ENCODE results near the gene CSTF2.
"Not testable (repeated sequence)": the region's sequence is repeated elsewhere in the genome, so short reads cannot be mapped to it uniquely, and the experiment has no call there.

Gene CSTF2

DNA sequence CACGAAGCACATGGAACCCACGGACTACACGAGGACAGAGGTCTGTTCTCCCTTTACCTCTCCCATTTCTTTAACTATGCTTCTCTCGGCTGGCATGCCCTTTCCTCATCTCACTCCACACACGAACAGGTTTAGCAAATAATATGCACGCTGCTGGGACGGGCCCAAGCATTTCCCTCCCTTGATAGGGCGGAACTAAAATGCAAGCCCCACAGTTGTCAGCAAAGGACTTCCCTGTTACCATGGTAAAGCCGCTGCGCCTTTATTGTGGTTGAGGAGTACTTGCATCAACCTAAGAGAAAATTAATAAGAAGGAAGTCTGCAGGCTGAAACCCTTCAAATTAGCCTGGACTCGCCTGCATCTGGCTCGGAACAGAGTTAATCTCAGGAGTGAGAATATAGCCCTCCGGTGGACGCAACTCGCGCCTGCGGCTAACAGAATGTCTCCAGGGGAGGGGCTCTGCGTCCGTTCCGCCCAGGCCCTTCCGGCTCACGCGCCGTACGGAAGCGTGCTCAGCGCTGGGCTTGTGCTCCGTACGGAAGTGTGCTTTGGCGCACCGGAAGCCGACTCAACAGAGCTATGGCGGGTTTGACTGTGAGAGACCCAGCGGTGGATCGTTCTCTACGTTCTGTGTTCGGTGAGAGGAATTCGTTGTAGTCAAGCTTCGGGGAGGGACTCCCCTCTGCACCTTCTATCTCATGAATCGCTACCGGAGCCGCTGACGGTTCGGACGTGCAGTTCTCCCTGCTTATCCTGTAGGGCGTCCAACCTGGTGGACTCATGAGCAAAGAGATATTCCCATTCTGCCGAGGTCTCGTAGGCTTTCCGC is at the start of gene CSTF2:
TSS of gene CSTF2 (plus strand) at position 555 of the 830 bp plus-strand sequence. CDS start at position 581, 26 bp downstream.
- DNase-seq: peak; percentile 59

DNA sequence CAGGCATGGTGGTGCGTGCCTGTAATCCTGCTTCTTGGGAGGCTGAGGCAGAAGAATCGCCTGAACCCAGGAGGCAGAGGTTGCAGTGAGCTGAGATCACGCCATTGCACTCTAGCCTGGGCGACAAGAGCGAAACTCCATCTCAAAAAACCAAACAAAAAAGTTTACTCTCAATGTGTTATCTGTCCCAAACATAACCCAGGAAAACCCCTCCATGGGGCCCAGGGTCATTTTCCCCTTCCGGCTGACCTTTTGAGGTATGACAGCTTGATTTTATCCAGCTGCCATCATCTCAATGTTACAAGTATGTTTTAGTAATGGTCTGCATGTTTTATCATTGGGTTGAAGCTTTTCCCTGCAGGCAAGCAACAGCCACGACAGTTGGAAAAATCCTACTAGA is 23.8 kb upstream of the CSTF2 start:
- DNase-seq: not testable (repeated sequence)

GRCh38 chrX:100797359-100797758 is 22.8 kb upstream of the CSTF2 start:
- no peak for DNase-seq

DNA sequence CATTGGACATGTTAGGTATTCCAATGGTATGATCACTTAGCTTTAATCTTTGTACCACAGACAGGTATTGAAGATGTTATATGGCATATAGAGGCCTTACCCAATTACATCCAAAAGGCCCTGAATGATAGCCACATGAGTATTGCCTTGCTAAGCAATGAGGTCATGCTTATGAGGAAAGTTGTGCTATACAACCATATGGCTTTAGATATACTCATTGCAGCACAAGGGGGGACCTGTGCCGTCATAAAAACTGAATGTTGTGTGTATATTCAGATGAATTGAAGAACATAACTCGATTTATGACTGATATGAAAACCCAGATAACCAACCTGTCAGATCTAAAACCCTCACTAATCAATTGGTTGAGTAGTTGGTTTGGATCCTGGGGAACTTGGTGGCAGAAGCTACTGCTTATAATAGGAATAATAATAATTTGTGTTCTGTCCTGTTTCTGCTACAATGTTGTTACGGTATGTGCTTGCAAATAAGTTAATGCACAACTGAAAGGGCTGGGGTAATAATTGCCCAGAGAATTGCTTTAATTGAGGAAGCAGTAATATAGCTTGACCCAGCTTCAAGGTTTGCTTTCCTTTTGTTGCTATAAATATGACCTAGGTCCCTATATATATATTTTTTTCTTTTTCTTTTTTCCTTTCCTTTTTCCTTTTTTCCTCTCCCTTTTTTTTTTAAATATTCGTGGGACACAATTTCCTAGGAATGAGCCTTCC is 21.5 kb upstream of the CSTF2 start:
- DNase-seq: no peak

DNA sequence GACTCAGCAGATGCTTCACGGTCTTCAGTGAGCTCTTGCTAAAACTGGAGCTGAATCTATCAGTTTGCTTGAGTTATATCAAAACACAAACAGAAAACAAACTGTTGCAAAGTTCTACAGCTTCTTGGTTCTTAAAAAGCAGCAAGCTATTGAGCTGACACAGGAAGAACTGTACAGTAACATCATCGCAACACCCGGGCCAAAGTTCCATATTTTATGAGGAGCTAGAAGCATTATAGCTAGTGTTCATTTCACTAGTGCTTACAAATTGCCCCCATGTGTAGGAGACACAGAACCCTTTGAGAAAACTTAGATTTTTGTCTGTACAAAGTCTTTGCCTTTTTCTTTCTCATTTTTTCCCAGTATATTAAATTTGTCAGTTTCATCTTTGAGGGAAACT is 17.3 kb upstream of the CSTF2 start:
- DNase-seq: no peak

- DNase-seq: no peak
Observed at GRCh38 chrX:100804780-100805179, 15.4 kb upstream of the CSTF2 start.

GRCh38 chrX:100808265-100808664 is 11.9 kb upstream of the CSTF2 start:
- DNase-seq: not testable (repeated sequence)

DNA sequence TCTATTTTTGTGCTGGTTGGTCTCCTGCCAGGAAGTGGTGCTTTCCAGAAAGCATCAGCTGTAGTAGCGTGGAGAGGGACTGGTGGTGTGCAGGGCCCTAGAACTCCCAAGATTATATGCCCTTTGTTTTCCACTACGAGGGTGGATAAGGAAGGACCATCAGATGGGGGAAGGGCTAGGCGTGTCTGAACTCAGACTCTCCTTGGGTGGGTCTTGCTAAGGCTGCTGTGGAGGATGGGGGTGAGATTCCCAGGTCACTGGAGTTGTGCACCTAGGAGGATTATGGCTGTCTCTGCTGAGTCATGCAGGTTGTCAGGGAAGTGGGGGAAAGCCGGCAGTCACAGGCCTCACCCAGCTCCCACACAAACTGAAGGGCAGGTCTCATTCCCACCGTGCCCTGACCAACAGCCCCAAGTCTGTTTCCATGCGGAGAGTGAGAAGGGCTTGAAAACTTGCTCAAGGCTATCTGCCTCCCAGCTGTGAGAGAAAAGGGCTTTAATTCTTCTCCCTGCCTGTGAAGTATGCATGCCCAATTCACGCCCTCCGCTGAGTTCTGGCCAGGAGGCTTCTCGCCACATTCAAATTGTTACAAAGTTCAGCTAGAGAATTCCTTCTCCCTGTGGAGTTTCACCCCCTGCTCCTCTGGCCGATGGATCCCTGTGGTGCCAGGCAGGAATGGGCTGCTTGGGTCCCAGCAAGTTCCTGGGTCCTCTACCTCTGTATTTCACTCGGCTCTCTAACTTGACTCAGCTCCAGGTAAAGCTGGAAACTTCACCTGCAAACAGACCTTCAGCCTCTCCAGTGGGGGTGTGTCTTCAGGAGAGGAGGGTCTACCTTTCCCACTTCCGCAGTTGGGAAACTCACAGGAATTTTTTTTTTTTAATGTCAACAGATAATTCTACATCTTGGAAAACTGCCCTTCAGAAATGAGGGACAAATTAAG is 7.7 kb upstream of the CSTF2 start:
- DNase-seq: no peak

DNA sequence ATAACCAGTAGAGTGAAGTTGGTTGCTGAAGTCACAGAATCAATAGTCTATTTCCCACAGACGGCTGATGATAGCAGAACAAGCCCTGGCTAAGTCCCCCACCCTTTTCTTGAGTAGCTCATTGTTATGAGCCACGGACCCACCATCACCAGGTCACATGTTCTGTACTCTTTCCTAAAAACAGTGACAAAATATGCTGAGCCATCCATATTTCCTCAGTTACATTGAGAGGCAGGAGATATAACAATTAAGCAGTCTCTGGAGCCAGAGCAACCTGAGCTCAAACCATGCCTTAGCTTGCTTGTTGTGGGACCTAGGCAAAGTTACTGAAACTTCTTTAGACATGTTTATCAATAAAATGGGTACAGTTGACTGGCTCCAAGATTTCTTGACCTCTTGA is 2.9 kb upstream of the CSTF2 start:
- no peak for DNase-seq

DNA sequence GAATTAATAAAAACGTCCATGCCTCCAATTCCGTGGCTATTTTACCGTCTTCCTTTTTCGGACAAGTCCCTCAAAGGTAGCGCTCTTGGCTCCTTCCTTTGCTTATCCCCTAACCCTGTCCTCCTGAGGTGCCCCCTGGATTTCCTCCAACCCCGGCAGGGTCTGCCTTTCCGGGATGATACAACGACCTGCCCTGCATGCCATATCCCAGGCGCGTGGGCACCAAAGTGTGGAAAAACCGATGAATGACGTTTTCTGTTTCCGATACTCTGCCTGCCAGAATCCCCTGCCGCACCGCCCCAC is 706 bp upstream of the CSTF2 start:
- no peak for DNase-seq

- DNase-seq: no peak
Observed at GRCh38 chrX:100829730-100830129, 9.5 kb downstream of the CSTF2 start.

GRCh38 chrX:100830143-100830542 is 10.0 kb downstream of the CSTF2 start:
- no peak for DNase-seq

DNA sequence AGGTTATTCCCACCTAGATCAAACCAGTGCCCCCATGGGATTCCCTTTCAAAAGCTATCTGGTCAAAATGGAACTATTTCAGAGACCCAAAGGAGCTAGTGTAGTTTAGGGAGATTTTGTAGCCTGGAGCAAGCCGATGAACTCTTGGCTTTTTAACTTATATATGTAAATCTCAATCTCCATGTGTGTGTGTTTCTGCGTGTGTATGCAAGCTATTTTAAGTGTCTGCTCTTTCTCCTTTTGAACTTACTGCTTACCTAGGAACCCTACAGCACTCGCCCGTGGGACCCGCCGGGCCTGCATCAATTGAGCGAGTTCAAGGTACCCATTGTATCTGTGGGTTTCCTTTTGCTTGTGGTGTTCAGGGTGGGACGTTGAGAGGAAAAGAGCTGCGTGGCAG is 10.4 kb downstream of the CSTF2 start:
- DNase-seq: no peak

- no peak for DNase-seq
Observed at GRCh38 chrX:100831219-100831946, 11.2 kb downstream of the CSTF2 start.

DNA sequence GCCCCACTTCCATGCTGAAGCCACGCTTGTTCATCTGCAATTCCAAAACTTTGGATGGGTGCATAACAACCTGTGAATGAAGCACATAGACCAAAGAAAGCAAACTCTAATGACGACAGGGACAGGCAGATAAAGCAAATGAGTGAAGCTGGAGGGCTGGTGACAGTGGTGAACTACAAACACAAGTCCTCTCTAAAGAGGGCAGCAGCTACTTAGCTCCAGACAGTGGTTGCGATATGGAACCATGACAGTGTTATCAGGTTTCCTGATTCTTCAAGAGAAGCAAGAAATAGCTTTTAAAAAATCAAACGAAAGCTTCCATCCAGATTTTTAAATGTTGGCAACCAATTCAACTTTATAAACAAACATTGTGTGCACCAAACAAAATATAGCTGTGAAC is 30.1 kb downstream of the CSTF2 start:
- no peak for DNase-seq

- no peak for DNase-seq
Observed at GRCh38 chrX:100852810-100853209, 32.6 kb downstream of the CSTF2 start.

DNA sequence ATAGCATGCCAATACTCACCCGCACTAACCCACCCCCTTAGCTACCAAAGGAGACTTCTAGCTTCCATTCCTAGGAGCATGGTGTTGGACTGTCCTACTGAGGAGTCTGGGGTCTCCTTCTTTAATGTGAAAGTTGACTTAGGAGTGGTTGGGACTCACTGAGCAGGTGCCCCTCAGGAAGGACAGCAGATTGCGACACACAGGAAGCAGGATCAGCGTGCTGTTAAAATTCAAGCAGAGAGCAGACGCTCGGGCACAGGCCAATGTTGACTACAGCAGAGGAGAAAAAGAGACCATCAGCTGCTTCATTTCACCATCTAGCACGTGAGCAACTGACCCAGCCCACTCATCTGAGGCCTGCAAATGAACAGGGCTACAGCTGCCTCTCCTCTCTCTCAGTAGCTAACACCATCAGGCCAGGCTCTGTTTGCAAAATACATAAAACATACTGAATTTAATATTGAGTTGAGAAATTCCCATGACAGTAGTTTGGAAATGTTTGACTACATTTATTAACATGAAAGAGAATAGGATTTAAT is 43.2 kb downstream of the CSTF2 start:
- DNase-seq: no peak

DNA sequence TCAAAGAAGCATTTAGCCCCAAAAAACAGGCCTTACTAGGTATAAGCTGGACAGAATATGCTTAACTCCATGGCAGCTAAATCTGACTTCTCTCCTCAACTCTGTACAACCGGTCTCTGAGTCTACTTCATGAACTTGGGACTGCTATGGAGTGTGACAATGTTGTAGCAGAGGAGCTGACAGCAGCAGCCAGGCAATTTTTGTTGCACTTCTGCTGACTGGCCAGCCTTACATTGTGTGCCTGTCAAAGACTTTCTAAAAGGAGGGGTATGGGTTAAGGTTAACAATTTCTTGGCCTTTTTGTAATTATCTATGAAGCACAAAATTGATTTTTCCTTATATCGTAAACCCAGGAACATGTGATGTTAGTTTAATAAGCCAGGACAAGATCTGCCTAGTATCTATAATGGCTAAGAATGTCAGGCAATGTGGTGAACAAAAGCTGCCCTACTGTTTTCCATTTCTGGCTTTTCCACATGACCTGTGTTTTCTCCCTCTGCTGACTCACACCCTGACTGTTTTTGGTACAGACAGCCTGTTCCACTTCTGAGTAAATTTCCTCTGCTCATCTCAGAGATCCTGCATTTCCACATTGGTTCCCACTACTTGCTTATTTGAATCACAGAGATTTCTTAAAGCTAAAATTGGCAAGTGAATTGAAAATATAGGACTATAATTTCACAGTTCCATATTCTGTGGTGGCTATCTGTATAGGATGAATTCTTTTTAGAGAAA is 44.6 kb downstream of the CSTF2 start:
- no peak for DNase-seq

- no peak for DNase-seq
Observed at GRCh38 chrX:100868273-100868672, 48.1 kb downstream of the CSTF2 start.

DNA sequence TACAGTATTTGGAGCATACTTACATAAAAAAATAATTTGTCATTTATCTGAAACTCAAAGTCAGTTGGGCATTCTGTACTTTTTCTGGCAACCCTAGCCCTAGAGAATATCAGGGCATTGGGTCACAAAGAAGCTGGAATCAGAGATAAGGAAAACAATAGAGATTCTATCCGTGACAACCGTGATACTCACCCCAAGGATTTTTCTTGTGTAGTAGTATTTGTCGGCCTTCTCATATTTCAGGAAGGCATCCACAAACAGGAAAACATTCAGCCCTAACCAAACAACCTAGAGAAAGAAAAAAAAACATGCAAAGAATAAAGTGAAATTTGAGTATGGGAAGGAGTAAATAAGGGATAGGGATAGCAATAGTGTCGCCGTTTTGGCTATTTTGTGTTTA is 50.3 kb downstream of the CSTF2 start:
- no peak for DNase-seq

Data from DMS79 (cell line).